Activated CD4-positive, CD25-positive, alpha-beta regulatory T cell treated with anti-CD3 and anti-CD28 coated beads, Interleukin-2, amount 50 U/mL, for 72 hours (primary cell): ENCODE results near the gene HOXA10.

Experiments
- DNase-seq: peaks from one replicate; pipeline ENCODE4 v3.0.0; 2021

HOXA10 gene

GRCh38 chr7:27173956-27174873 is at the start of gene HOXA10:
Gene HOXA10 (minus strand): TSS chr7:27174320. CDS start chr7:27174306, 14 bp downstream.
- no peak for DNase-seq

GRCh38 chr7:27221201-27221797 is 47.2 kb upstream of the HOXA10 start:
- no peak for DNase-seq

- no peak for DNase-seq
Measured at GRCh38 chr7:27220440-27220955, 46.4 kb upstream of the HOXA10 start.

- no peak for DNase-seq
Measured at GRCh38 chr7:27219821-27220220, 45.7 kb upstream of the HOXA10 start.

- DNase-seq = no peak
Measured at GRCh38 chr7:27217951-27218350, 43.8 kb upstream of the HOXA10 start.

GRCh38 chr7:27215356-27215755 is 41.2 kb upstream of the HOXA10 start:
- no peak for DNase-seq

- no peak for DNase-seq
Measured at GRCh38 chr7:27214239-27214950, 40.3 kb upstream of the HOXA10 start.

- no peak for DNase-seq
Measured at GRCh38 chr7:27213433-27214238, 39.5 kb upstream of the HOXA10 start.

GRCh38 chr7:27212497-27213432 is 38.6 kb upstream of the HOXA10 start:
- DNase-seq = no peak

GRCh38 chr7:27211764-27212204 is 37.7 kb upstream of the HOXA10 start:
- DNase-seq = no peak

- DNase-seq = no peak
Measured at GRCh38 chr7:27211084-27211446, 36.9 kb upstream of the HOXA10 start.

GRCh38 chr7:27210441-27211083 is 36.4 kb upstream of the HOXA10 start:
- no peak for DNase-seq

- DNase-seq = no peak
Measured at GRCh38 chr7:27209933-27210440, 35.9 kb upstream of the HOXA10 start.

- no peak for DNase-seq
Measured at GRCh38 chr7:27208998-27209397, 34.9 kb upstream of the HOXA10 start.

- DNase-seq = no peak
Measured at GRCh38 chr7:27207348-27207985, 33.3 kb upstream of the HOXA10 start.

GRCh38 chr7:27205325-27206280 is 31.5 kb upstream of the HOXA10 start:
- no peak for DNase-seq

- peak; percentile 29 for DNase-seq
Measured at GRCh38 chr7:27204851-27205322, 30.8 kb upstream of the HOXA10 start.

- no peak for DNase-seq
Measured at GRCh38 chr7:27203964-27204594, 30.0 kb upstream of the HOXA10 start.
